ENCODE measurements around the gene CACNA1C.

Gene CACNA1C

DNA sequence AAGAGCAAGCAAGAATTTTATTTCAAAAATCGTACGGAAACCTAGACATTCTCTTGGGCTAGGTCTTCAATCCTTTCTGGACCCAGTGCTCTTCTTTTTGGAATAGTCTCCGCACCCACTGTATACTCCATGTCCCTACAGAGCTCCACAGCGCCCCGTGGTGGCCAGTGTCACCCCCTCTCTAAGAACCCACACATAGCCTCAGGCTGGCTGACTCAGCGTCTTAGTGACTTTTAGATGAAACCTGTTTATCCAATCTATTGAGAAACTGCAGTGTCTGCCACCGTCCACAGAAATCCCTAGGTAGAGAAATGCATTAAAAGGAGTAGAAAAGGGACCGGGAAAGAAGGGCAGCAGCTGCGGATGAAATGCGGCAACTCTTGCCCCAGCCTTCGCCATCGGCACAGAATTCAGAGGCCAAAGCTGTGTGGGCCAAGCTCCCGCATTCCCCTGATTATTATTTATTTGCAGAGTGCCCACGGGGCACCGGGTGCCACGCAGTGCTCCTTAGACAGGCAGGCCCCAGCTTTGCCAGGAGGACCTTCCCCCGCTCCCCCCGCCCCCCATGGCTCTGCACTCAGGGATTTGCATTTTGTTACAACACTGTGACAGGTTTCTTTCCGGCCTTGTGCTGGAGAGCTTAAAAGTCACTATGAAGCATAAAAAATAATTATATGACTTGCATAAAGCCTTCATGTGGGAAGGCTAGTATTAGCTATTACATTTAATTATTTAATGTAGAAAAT lies 571.9 kb downstream of the CACNA1C start:
- DNase-seq (ENCODE audit: insufficient read length, low spot score) (no peak), FAIRE-seq (no peak)

DNA sequence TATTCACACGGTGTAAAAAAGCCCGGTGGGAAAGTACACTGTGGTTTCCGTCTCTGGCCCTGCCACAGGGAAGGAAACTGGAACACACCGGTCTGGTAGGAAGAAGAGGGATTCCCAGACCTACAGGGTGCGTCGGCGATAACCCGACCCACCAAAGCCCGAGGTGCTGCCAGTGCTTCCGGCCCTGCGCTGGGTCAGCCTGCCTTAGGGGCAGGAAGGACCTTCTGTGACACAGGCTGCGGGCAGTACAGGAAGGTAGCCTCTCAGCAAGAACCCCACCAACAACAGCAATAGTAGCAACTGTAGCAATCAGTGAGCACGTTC lies 572.5 kb downstream of the CACNA1C start:
- DNase-seq (ENCODE audit: insufficient read length, low spot score) (no peak), FAIRE-seq (no peak)

DNA sequence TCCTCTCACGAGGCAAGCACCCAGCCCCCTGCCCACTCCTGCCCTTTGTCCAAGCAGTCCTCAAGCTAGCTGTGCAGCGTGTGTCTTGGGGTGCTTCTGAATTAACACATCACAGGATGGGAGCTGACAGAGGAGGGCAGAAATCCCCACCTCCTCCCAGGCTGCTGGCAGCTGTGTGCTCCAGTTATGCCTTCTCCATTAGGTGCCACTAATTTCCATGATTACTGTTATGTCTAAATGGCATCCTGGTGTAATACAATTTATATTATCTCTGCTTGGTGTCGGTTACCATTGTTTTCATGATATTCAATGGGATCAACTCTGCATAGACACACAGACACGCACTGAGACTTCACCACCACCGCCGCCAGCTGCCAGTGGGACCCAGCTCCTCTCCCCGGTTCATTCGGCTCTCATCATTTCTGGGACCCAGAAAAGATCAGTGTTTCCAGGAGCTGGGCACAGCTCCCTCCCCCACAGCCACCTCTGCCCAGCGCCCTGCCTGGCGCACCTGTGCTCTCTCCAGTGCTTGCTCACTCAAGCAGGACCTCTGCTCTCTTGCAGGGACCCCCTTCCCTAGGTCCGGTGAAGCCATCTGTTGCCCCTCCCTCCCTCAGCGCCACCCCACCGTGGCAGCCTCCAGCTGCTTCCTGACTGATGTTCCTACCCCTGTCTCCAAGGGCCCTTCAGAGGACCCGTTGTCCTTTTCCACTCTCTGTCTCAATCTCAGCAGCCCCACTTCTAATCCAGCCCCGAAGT lies 574.5 kb downstream of the CACNA1C start:
- FAIRE-seq = no peak
- DNase-seq (ENCODE audit: insufficient read length, low spot score) = no peak

DNA sequence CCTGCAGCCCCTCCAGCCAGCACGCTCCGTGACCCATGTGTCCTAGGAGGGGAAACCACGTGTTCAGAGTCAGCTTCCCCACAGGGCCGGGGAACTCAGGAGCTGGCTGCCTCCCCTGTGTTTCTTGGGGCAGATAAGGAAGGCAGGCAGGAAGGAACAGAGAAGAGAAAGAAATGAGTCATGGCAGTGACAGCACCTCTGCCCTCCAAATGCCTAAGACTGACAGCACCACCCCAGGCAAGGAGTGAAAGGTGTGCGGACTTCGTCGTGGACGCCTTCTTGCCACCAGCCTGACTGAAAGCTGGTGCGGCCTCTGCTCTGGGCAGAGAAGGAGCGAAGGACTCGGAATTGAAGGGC lies 575.0 kb downstream of the CACNA1C start:
- DNase-seq (ENCODE audit: insufficient read length, low spot score) (no peak), FAIRE-seq (no peak)

GRCh38 chr12:2628401-2628800 lies 575.6 kb downstream of the CACNA1C start:
- no peak for FAIRE-seq

GRCh38 chr12:2629051-2629450 lies 576.3 kb downstream of the CACNA1C start:
- DNase-seq (ENCODE audit: insufficient read length, low spot score) = no peak
- no peak for FAIRE-seq

More at GRCh38 chr12:2628401-2628800, 575.6 kb downstream of the CACNA1C start:
- DNase-seq (ENCODE audit: insufficient read length, low spot score) = no peak

DNA sequence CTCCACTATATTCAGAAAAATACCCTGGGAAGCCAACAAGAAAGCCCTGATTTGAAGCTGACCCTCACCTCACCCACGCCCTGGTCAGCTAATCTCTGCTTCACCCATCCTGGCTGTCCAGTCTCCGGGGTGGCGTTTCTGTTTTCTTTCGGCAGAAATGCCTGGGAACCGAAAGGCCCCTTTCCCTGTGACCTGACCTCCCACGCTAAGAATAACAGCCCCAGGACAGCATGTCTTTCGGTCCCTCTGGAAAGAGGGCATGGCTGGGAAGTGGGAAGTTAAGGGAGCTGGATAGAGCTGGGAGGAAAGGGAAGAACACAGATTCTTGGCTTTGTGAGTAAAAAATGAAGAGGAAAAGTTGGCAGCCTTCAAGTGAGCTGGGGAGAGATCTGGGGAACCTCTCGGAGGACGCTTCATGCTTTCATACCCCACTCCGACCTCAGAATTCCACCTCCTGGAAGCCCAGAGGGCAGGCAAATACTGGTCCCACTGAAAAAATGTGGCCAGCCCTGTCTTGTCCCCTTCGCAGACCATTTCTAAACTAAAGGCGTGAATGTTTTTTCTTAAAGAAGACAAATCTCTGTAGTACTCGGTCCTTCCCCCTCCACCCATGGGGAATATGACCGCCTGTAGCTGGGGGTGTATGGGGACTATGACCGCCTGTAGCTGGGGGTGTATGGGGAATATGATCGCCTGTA lies 579.0 kb downstream of the CACNA1C start:
- no peak for FAIRE-seq
- no peak for DNase-seq (ENCODE audit: insufficient read length, low spot score)

- DNase-seq (ENCODE audit: insufficient read length, low spot score) = no peak
- no peak for FAIRE-seq
Observed at GRCh38 chr12:2633176-2633824, 580.5 kb downstream of the CACNA1C start.

GRCh38 chr12:2633825-2634200 lies 581.0 kb downstream of the CACNA1C start:
- no peak for FAIRE-seq

DNA sequence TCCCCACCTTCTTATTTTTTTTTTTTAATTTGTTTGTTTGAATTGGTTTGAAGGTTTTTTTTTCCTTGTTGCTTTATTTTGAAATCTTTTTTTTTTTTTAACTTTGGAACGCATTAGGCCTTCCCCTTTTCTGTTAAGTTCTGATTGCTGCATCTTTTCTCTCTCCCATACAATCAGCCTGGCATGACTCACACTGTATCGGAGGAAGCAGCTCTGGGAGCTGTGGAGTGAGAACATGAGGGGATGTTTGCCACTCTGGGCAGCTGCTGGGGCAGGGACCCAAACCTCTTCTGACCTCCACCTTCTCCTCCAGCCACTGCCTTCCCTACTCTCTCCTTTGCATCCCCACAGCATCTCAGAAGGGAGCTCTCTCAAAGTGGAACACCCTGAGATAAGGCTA lies 581.7 kb downstream of the CACNA1C start:
- DNase-seq (ENCODE audit: insufficient read length, low spot score) (no peak), FAIRE-seq (no peak)

More at GRCh38 chr12:2633825-2634200, 581.0 kb downstream of the CACNA1C start:
- no peak for DNase-seq (ENCODE audit: insufficient read length, low spot score)

DNA sequence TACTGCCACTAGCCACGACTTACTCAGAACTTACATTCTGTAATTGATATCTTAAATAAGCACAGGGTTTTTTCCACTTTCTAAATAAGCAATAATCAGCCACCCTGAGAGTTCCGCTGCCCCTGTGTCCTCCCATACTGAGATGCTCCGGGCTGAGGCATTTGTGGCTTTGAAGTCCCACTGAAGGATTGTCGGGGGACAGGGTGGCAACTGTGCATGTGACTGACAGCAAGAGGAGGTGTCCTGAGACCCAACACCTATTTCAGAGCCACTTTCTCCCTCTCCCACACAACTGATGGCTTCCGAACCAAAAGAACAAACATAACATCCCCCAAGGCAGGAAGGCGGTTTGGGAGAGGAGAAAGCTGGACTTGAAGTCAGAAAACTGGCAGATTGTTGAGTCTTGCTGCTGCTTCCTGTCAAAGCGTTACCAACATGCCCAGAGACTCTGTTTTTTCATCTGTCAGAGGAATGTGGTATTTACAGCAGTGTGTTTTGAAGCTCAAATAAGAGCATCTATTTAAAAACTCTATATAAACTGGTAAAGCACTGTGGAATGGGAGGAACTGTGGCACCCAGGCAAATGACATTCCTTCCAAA lies 584.1 kb downstream of the CACNA1C start:
- no peak for DNase-seq (ENCODE audit: insufficient read length, low spot score)
- no peak for FAIRE-seq

- DNase-seq (ENCODE audit: insufficient read length, low spot score) (no peak), FAIRE-seq (no peak)
Observed at GRCh38 chr12:2637371-2637770, 584.6 kb downstream of the CACNA1C start.

DNA sequence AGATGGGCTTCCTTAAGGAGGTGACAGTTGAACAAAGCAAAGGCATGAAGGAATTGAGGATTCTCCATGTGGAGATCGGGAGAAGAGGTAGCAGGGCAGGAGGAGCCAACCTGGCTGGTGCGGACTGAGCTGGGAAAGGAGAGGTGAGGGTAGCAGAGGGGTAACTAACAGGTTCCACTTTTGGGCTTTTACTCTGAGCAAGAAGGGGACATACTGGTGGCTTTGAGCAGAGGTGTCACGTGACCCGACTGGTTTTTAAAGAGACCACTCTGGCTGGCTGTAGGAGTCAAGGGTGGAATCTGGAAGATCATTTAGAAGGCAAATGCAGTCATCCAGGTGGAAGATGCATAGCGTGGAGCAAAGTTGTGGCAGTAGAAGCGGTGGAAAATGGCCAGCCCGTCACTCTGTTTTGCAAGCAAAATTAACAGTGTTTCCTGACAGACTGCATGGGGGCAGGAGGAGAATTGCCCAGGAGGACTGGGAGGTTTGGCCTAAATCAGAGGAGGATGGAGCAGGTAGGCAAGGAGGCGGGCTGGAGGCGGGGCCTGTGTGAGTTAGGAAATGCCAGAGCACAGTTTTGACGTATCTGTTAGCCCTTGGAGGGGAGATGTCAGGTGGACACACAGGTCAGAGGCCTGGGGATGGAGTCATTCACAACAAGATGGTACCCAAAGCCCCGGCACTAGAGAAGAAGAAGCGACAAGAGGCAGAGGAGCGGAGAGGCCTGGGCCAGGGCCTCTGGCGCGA lies 585.7 kb downstream of the CACNA1C start:
- FAIRE-seq = no peak
- no peak for DNase-seq (ENCODE audit: insufficient read length, low spot score)

- FAIRE-seq = no peak
- no peak for DNase-seq (ENCODE audit: insufficient read length, low spot score)
Observed at GRCh38 chr12:2639020-2639298, 586.2 kb downstream of the CACNA1C start.

GRCh38 chr12:2640281-2640680 lies 587.5 kb downstream of the CACNA1C start:
- FAIRE-seq = no peak
- DNase-seq (ENCODE audit: insufficient read length, low spot score) = no peak

GRCh38 chr12:2640709-2641108 lies 587.9 kb downstream of the CACNA1C start:
- no peak for FAIRE-seq
- no peak for DNase-seq (ENCODE audit: insufficient read length, low spot score)

- DNase-seq (ENCODE audit: insufficient read length, low spot score) (no peak), FAIRE-seq (no peak)
Observed at GRCh38 chr12:2641207-2641606, 588.4 kb downstream of the CACNA1C start.

- FAIRE-seq = no peak
Observed at GRCh38 chr12:2641761-2642160, 589.0 kb downstream of the CACNA1C start.

GRCh38 chr12:2642176-2642892 lies 589.5 kb downstream of the CACNA1C start:
- DNase-seq (ENCODE audit: insufficient read length, low spot score) (no peak), FAIRE-seq (no peak)

More at GRCh38 chr12:2641761-2642160, 589.0 kb downstream of the CACNA1C start:
- no peak for DNase-seq (ENCODE audit: insufficient read length, low spot score)
